HK-2 (cell line): ENCODE results near the gene ELSPBP1.
"Not testable (repeated sequence)": the region's sequence is repeated elsewhere in the genome, so short reads cannot be mapped to it uniquely, and the experiment has no call there.

ENCODE experiments used
- DNase-seq: peaks from one replicate; pipeline ENCODE4 v3.0.0-alpha.2; 2018; ENCODE audit not compliant: unreplicated experiment

Gene ELSPBP1

DNA sequence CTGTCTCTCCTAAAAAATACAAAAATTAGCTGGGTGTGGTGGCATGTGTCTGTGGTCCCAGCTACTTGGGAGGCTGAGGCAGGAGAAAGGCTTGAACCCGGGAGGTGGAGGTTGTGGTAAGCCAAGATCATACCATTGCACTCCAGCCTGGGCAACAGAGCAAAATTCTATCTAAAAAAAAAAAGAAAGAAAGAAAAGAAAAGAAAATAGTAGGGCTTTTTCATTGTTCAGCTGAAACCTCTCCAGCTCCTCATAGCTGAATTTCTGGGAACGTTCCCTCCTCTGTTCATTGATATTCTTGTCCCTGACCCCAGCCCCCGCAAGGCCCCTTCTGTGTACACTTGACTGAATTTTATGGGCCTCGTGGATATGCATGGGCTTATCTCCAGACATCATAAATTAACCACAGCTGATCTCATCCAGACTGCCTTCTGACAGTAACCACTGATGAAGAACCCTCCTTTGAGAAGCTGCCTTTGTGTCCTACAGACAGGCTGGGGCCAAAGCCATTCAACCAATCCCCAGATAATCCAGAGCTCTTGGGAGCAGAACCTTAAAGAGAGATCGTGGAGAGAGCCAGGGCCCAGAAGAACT, at the start of gene ELSPBP1:
Gene ELSPBP1, plus strand, starts transcription at position 424 of the 594 bp plus-strand sequence. CDS start 14,036 bp downstream, outside the sequence.
- DNase-seq: no peak

DNA sequence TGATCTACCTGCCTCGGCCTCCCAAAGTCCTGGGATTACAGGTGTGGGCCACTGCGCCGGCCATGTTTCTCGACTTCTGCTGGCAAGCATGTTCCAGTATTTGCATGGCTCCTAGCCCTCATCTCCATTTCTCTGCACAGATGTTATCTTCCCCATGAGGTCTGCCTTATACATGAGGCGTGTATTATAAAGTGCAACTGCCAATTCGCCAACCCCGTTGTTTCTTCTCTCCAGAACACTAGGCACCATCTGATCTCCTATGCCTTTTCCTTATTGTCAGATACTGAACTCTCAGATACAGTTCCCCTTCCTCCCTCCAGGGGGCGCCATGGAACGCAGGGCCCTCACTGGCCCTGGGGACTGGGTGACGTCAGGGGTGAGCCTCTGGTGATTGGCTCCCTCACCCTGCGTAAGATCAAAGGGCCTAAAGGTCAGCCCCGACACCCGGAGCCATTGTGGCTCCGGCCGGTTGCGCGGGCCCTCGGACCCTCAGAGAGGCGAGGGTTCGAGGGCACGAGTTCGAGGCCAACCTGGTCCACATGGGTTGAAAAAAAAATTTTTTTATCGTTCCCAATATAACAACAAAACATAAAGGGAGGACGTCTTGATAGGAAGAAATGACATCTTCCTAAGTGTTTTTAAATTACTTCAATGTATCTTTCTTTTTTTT, 44.4 kb upstream of the ELSPBP1 start:
- not testable (repeated sequence) for DNase-seq

DNA sequence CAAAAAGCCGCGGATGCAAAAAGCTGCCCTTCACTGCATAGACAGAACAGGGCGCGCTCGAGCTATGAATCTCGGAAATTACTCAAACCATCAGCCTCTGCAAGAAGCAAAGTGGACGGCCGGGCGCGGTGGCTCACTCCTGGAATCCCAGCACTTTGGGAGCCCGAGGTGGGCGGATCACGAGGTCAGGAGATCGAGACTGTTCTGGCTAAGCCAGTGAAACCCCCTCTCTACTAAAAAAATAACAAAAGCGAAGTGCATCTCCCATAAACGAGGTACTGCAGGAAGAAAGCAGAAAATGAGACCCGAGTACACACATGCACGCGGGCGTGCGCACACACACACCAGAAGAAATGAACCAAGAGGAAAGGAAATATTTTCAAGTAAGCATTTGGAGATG, 42.3 kb upstream of the ELSPBP1 start:
- DNase-seq: not testable (repeated sequence)

DNA sequence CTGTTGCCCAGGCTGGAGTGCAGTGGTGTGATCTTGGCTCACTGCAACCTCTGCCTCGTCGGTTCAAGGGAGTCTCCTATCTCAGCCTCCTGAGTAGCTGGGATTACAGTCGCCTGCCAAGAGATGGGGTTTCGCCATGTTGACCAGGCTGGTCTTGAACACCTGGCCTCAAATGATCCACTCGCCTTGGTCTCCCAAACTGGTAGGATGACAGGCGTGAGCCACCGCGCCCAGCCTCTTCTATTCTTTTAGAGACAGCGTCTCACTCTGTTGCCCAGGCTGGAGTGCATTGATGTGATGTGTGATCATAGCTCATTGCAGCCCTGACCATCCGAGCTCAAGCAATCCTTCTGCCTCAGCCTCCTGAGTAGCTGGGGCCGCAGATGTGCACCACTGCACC, 38.5 kb upstream of the ELSPBP1 start:
- not testable (repeated sequence) for DNase-seq

DNA sequence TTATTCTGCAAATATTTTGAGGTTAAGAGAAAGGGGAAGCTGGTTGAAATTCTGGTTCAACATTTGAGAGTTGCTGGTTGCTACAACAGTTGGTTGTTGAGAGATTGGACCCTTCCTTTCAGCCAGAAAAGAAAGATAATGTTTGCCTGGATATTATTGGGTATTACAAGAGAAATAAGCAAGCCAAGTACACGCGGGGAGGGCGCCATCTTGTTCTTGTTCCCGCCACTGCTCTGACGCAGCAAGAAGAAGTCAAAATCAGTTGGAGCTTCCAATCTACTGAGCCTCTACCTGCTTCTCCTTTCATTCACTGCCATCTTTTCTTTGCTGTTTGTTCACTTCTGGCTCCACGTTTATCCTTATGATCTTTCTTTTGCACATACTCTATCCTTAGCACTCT, 20.9 kb upstream of the ELSPBP1 start:
- DNase-seq: no peak

DNA sequence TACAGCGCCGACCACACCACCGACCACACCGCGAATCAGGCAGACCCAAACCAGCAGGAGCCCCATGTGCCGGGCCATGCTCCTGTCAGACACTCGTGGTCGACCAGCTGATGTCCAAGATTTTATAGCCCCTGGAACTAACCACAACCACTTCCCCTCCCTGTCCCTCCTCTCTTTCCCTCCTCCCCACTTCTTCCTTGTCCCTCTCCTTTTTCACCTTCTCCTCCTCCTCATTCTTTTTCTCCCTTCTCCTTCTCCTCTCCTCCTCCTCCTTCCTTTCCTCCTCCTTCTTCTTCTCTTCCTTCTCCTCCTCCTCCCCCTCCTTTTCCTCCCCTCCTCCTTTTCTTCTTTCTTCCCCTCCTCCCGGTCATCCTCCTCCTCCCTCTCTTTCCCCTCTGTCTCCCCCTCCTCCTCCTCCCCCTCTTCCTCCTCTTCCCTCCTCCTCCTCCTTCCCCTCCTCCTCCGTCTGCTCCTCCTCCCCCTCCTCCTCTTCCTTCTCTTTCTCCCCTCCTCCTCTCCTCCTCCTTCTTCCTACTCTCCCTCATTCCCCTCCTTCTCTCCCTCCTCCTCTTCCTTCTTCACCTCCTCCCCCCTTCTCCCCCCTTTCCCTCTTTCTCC, 3.1 kb upstream of the ELSPBP1 start:
- no peak for DNase-seq

DNA sequence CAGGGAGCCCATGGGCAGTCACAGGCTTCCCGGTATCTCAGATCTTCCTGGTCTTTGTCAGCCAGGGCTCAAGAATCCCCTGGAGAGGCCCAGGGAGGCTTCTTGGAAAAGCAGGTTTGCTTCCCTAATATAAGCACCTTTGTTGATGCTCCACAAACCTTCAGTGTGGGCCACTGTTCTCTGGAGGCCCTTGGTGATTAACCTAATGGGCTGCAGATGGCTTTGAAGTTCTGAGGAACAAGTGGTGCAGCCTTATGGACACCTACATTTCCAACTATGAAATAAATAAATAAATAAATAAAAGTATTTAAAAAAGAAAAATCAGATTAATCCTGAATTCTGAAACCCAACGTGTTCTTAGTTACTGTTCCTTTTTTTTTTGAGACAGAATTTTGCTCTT, 2.4 kb upstream of the ELSPBP1 start, which contains the start of gene BSPH1:
Gene BSPH1, minus strand, starts transcription at position 101 of the 400 bp plus-strand sequence. Its CDS starts 89 bp downstream, at position 12.
- no peak for DNase-seq

DNA sequence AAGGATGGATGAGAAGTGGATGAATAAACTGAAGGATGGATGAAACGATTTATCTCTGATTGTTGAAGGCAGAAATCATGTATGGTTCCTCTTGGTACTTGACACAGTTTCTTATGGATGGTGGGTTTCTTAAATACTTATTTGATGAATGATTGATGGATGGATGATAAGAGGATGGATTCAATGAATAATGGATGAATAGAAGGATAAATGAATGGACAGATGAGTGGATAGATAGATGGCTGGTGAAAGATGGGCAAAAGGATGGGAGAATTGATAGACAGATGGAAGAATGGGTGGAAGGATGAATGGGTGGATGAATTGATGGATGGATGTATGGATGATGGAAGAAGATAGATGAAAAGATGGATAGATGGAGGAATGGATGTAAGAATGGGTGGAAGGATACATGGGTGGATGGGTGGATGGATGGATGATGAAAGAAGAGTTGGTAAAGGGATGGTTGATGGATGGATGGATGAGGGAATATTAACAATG, 1.8 kb downstream of the ELSPBP1 start:
- no peak for DNase-seq

DNA sequence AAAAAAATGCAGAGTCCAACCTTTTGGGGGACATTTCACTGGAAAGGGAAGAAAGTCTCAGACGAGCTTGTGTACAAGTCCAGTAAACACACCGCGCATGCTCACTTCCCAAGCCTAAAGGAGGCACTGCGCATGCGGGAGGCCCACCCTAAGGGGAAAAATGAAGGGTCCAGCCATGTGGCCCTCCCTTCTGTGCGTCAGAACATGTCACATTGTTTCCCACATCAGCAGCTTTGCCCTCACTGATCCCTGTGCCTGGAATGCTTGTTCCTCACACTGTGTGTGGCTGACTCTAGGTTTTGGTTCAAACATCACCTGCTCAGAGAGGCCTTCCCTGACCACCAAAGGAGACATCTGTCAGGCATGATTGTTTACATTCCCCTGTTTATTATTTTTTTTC, 4.4 kb downstream of the ELSPBP1 start:
- DNase-seq: no peak

DNA sequence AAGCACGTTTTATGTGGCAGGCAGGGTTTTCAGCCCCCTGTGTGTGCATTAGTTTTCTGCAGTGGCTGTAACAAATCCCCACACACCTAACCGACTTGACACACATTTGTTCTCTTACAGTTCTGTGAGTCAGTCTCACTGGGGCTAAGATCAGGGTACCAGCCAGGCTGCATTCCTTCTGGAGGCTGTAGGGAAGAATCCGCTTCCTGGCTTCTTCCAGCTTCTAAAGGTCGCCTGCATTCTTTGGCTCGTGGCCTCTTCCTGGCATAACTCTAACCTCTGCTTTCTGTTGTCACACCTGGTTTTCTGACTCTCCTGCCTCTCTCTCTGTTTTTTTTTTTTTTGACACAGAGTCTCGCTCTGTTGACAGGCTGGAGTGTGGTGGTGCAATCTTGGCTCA, 6.4 kb downstream of the ELSPBP1 start:
- DNase-seq: no peak

DNA sequence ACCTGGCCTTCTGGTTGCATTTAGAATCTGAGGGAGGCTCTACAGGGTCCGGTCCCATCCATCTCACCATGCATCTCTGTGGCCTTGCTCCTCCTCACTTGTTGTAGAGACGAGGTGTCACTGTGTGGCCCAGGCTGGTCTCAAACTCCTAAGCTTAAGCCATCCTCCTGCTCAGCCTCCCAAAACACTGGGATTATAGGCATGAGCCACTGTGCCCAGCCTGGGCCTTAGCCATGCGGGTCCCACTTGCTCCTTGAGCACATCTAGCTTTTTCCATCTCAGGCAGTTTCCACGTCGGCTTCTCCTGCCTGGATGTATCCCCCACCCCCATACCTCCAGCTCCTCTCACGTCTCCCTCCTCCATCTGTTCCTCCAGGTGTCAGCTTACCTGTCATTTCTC, 9.8 kb downstream of the ELSPBP1 start:
- DNase-seq: no peak

DNA sequence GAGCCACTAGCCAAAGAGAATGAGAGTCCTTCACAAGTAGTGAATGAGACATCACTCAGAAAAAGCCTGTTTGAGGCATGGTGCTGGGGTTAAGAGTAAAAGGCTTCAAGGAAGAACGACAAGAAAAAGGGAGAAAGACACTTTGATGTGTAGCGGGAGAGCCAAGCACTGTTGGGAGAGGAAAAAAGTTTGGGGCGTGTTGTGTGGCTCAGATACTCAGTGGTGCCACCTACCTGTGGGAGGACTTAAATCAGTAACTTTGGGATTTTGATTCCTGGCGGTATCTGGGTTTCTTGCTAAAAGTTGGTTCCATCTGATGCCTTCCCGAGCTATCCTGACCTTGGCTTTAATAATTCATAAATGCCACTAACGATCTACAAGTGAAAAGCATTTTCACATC, 12.3 kb downstream of the ELSPBP1 start:
- no peak for DNase-seq

DNA sequence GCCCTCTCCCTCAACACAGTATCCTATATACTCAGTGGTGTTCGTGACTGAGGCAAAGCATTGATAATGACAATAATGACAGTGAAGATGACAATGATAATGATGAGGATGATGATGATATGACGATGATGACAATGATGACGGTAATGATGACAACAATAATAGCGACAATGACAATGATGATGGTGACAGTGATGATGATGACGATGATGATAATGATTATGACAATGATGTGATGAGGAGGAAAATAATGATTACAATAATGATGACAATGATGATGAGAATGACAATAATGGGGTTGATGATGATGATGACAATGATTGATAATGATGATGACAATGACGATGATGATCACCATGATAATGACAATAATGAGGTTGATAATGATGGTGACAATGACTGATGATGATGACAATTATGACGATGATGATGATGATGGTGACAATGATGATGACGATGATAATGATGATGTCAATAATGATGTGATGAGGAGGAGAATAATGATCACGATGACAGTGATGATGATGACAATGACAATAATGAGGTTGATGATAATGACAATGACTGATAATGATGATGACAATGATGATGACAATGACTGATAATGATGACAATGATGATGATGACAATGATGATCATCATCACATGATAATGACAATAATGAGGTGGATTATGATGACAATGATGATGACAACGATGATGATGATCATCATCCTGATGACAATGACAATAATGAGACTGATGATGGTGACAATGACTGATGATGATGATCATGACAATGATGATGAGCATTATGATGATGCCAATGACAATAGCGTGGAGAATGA, 16.7 kb downstream of the ELSPBP1 start:
- no peak for DNase-seq

DNA sequence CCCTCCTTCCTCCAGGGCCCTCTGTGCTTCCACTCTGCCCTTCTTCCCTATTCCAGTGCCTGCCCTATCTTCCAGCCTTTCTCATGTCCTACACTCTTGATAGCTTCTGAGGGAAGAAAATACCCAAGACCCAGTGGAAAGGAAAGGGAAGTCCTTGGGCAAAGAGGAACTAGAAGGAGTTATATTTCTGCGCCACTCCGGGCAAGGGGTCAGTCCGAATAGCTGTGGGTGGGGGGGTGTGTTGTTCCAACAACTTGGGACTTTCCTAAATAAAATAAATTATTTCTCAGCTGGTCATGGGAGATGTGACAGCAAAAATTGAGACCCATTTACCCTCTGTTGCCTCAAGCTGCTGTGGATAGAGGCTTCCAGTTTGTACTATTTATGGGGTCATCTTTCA, 26.3 kb downstream of the ELSPBP1 start:
- no peak for DNase-seq

DNA sequence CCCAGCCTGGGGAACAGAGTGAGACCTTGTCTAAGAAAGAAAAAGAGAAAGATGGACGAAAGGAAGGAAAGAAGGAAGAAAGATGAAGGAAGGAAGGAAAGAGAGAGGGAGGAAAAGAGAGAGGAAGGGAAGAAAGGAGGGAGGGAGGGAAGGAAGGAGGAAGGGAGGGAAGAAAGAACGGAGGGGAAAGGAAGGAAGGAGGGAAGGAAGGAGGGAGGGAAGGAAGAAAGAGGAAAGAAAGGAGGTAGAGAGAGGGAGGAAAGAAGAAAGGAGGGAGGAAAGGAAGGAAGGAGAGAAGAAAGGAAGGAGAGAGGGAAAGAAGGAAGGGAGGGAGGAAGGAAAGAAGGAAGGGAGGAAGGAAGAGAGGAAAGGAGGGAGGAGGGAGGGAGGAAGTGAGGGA, 28.6 kb downstream of the ELSPBP1 start:
- no peak for DNase-seq

DNA sequence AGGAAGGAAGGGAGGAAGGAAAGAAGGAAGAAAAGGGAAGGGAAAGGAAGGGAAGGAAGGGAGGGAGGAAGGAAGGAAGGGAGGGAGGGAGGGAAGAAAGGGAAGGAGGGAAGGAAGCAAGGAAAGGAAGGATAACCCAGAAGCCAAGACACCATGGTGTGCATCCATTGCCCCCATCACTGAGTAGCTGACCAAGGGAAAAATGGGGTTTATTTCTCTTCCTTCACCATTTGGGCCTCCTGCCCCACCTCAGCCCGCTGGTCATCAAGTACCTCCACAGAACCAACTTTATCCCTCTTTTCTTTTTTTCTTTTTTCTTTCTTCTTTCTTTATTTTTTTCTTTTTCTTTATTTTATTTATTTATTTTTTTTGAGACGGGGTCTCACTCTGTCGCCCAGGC, 29.1 kb downstream of the ELSPBP1 start:
- no peak for DNase-seq

DNA sequence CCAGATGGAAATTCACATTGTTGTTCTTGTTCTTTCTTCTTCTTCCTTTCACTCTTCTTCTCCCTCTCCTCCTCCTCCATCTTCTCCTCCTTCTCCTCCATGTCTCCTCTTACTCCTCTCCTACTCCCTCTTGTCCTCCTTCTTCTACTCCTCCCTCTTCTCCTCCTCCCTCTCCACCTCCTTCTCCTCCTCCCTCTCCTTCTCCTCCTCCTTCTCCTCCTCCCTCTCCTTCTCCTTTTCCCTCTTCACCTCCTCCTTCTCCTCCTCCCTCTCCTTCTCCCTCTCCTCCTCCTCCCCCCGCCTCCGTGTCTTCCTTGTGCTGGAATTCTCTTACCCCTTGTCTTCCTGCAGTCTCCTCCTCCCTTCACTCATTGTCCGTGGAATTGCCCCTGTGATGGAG, 31.0 kb downstream of the ELSPBP1 start:
- no peak for DNase-seq

DNA sequence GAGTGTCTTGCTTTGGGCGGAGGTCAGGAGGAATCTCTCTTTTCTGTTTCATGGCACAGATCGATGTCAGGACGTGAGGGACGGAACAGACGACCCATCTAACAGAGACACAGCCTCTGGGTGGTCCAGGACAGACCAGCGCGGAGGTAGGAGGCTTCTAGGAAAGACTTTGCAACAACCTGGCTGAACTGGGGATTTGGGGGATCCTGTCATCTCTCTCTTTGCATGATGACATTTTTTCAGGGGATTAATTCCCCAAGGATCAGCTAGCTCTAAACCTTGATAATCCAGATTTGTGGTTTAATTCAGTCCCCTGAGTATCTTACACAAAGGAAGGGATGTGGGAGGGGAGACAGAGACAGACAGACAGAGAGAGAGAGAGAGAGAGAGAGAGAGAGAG, 35.0 kb downstream of the ELSPBP1 start:
- DNase-seq: no peak

DNA sequence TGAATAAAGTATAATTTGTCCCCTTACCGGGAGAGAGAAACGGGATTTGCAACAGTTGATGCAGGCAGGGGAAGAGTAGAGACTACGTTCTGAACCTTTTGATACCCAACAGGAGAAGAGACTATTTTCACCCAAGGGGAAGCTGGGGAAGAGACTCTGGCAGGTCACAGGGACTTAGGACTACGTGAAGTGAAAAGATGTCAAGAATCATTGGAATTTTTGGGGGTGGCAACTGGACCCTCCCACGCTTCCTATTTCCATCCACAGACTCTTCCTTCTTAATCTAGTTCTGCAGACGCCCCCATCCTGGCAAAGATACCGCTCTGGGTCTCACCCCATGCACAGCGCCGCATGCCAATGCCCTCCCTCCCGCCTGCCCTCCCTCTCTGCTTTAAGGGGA, 35.6 kb downstream of the ELSPBP1 start:
- DNase-seq: no peak

DNA sequence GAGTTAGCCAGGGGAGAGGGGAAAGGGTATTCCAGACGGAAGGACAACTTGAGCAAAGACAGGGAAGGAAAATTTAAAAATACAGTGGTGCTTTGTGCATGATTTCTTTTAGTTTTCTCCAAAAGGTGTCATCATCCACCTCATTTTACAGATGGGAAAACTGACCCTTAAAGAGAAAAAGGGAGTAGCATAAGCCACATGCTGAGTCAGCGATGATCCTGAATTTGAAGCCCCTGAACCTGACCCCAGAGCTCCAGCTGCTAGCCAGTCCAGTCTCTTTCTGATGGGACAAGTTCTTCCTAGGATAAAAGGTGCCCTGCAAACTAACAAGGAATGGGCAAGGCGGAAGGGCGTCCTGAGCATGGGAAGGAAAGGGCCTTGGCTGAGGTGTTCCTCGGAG, 39.2 kb downstream of the ELSPBP1 start:
- no peak for DNase-seq

DNA sequence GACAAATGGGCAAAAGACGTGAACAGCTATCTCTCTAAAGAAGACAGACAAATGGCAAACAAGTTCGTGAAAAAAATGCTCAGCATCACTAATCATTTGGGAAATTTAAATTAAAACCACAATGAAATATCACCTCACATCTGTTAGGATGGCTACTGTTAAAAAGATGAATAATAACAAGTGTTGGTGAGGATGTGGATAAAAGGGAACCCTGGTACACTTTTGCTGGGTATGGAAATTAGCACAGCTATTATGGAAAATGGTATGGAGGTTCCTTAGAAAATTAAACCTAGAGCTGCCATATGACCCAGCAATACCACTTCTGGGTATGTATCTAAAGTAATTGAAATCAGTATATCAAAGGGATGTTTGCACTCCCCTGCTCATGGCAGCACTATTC, 42.3 kb downstream of the ELSPBP1 start:
- DNase-seq: no peak

DNA sequence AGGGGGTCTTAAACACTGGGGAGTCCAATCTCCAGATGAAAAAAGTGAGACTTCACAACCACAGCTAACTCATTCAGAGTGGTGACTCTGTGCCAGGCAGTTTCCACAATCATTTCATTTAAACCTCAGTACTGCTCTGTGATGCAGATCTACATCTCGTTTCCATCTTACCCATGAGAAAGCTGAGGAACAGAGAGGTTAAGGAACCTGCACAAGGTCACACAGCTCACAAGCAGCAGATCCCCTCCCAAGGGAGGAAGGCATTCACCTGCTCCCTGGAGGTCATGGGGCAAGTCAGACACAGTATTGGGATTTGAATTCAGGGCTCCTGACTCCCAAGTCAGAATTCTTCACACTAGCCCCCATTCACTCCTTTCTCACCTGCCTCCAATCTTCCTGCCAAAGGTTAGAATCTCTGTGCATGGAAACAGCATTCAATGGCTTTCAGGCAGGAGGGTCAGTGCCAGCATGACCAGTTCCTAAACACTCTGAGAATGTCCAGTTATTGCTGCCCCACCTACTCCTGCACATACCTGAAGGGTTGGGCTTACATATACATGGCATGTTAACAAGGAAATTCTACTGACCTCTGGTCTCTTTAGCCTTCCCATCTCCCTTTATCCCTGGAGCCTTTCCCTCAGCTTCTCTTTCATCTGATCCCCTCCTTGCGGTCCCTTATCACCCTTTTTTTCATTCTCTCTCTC, 47.6 kb downstream of the ELSPBP1 start:
- DNase-seq: no peak
